Uterus (tissue), 4 donors: ENCODE results near the gene SHROOM2. TPM values are rescaled to one million over a fixed set of nuclear protein-coding genes. Genes with fewer than 3 reads are reported as not detected.

ENCODE experiments used
- DNase-seq, 2 donors: peaks; one replicate each; pipeline ENCODE4 v3.0.0-alpha.2; 2019 to 2020
- H3K27ac ChIP-seq, 2 donors: fragments of 200-600 bp; sonication (generic); 1 replicate in 1 of 2; 2 replicates in 1 of 2; pipeline ENCODE4 v1.5.1; 2016 to 2018
- H3K27me3 ChIP-seq, 2 donors: fragments of 200-600 bp; sonication (generic); one replicate each; pipeline ENCODE4 v1.5.1; 2018 to 2019; ENCODE audit warnings: control low read depth in 1 of 2
- H3K36me3 ChIP-seq, 2 donors: fragments of 200-600 bp; sonication (generic); one replicate each; pipeline ENCODE4 v1.5.1; 2019; ENCODE audit warnings: control low read depth in 1 of 2
- H3K4me1 ChIP-seq, 2 donors: fragments of 200-600 bp; sonication (generic); one replicate each; pipeline ENCODE4 v1.5.1; 2018 to 2019; ENCODE audit warnings: control low read depth in 1 of 2
- H3K4me3 ChIP-seq, 2 donors: fragments of 200-600 bp; sonication (generic); 1 replicate in 1 of 2; 2 replicates in 1 of 2; pipeline ENCODE4 v1.5.1; 2018 to 2019; ENCODE audit warnings: mild to moderate bottlenecking in 1 of 2
- H3K9me3 ChIP-seq, 2 donors: fragments of 200-600 bp; sonication (generic); one replicate each; pipeline ENCODE4 v1.5.1; 2019; ENCODE audit warnings: control low read depth in 1 of 2
- POLR2A ChIP-seq, 2 donors: fragments of 450-650 bp; IDR thresholded peaks; one replicate each; pipeline ENCODE4 v1.6.1; 2016; ENCODE audit warnings: antibody characterized with exemption in 2 of 2, mild to moderate bottlenecking in 1 of 2, moderate library complexity in 1 of 2
- intact Hi-C: fragments of 100-400 bp; cut with DNase I; formaldehyde crosslinking; loops from one replicate; pipeline ENCODE4 v1.15.1; 2023; ENCODE audit warnings: low total_unique reads
- total RNA-seq, 4 donors: library from RNA; depleted of rRNA in 3 of 4; stranded (reverse); fragments of >200 nt in 3 of 4; gene quantifications; one replicate each; pipeline versions ENCODE4 v1.1.0 to v1.2.4, GENCODE V29; 2014 to 2023
- TF ChIP-seq, protein P1 (sequence below), 4 experiments: fragments of 200-600 bp in 2 of 4; fragments of 450-650 bp in 2 of 4; sonication (generic) in 2 of 4; IDR thresholded peaks; one replicate each; pipeline ENCODE4 v1.5.1; 2016 to 2019; ENCODE audit warnings: antibody characterized with exemption in 4 of 4, mild to moderate bottlenecking in 2 of 4, moderate library complexity in 1 of 4
- donor health status: DM: yes; HTN: yes; CAD: no.

SHROOM2 gene
- total RNA-seq, 4 donors from 2014 or later: 3.5 to 8.7 (median 4.8) TPM

DNA sequence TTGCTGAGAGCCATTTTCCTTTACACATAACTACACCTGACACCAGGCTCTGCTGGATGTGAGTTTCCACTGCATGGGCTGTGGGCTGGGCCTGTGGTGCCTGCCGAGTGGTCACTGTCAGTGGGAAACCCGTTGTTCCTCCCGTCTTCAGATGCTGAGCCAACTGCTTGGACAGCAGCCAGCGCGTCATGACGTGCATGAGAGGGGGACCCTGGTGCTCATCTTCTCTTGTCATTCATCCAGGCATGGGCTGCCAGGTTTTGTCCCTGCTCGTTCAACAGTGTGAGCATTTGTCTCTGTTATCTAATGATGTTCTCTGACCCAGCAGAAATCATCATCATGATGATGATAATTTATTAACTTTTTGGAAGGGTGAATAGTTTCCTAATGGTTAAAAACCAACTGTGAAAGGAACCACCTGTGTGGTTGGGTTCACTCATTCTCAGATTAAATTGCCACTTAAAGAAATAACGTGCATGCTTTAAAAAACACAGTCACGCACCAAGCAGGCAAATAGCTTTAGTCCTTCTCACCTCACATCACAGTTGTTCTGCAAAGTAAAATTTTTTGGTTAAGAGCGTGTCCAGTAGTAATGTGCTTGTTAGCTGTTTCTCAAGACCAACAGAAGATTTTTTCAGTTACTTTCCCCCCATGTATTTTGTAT lies 161.0 kb downstream of the SHROOM2 start:
- no peak for DNase-seq
- intact Hi-C loops: no loop called here

DNA sequence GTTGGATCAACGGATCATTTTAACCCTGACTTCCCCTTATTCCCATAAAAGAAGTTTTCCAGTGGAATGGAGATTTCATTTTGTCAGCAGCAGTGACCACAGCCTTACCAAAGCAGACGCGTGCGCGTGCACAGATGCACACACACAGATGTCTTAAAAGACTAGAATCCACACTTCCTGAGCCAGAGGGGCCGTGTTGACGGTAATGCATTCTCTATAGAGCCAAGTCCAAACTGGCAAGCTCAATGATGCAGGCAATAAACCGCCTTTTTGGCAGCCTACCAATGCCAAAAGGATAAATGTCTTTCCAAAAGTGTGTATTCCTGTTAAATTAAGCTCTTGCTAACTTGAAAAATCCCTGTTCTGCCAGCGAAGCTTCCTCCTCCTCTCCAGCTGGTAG lies 162.2 kb downstream of the SHROOM2 start:
- intact Hi-C loops: no loop called here
- Histone ChIP-seq H3K27ac (no peak overlapping the region), H3K4me1 (no peaks in the 10 kb centered on the region), H3K36me3 (no peaks in the 10 kb centered on the region), H3K27me3 (no peaks in the 10 kb centered on the region), H3K9me3 (peaks cover 0 to 6% of the 10 kb centered on the region in 2 donors), H3K4me3 (no peak overlapping the region)
- TF ChIP-seq, protein P1, sequence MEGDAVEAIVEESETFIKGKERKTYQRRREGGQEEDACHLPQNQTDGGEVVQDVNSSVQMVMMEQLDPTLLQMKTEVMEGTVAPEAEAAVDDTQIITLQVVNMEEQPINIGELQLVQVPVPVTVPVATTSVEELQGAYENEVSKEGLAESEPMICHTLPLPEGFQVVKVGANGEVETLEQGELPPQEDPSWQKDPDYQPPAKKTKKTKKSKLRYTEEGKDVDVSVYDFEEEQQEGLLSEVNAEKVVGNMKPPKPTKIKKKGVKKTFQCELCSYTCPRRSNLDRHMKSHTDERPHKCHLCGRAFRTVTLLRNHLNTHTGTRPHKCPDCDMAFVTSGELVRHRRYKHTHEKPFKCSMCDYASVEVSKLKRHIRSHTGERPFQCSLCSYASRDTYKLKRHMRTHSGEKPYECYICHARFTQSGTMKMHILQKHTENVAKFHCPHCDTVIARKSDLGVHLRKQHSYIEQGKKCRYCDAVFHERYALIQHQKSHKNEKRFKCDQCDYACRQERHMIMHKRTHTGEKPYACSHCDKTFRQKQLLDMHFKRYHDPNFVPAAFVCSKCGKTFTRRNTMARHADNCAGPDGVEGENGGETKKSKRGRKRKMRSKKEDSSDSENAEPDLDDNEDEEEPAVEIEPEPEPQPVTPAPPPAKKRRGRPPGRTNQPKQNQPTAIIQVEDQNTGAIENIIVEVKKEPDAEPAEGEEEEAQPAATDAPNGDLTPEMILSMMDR (IDR thresholded peaks at IDR 0.05): no peak
- no peak for TF ChIP-seq POLR2A (IDR thresholded peaks at IDR 0.05)
- no peak for DNase-seq

More for the DNA sequence above, 161.0 kb downstream of the SHROOM2 start:
- no peaks in the 10 kb centered on the region for H3K9me3 ChIP-seq
- TF ChIP-seq, protein P1 (IDR thresholded peaks at IDR 0.05): no peak
- no peak for TF ChIP-seq POLR2A (IDR thresholded peaks at IDR 0.05)
- no peak overlapping the region for H3K27ac ChIP-seq
- no peaks in the 10 kb centered on the region for H3K4me1 ChIP-seq
- H3K27me3 ChIP-seq: no peaks in the 10 kb centered on the region
- no peak overlapping the region for H3K4me3 ChIP-seq
- no peaks in the 10 kb centered on the region for H3K36me3 ChIP-seq

DNA sequence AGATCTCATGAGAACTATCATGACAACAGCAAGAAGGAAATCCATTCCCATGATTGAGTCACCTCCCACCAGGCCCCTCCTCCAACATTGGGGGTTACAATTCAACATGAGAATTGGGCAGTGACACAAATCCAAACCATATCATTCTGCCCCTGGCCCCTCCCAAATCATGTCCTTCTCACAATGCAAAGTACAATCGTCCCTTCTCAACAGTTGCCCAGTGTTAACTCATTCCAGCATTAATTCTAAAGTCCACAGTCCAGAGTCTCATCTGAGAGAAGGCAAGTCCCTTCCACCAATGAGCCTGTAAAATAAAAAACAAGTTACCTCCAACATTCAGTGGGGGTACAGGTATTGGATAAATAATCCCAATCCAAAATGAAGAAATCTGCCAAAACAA lies 166.1 kb downstream of the SHROOM2 start:
- H3K27ac ChIP-seq: no peak overlapping the region
- DNase-seq: no peak
- no peak overlapping the region for H3K4me3 ChIP-seq
- H3K36me3 ChIP-seq: no peaks in the 10 kb centered on the region
- no peaks in the 10 kb centered on the region for H3K27me3 ChIP-seq
- TF ChIP-seq, protein P1 (IDR thresholded peaks at IDR 0.05): no peak
- no peak for TF ChIP-seq POLR2A (IDR thresholded peaks at IDR 0.05)
- H3K4me1 ChIP-seq: no peaks in the 10 kb centered on the region
- intact Hi-C loops: no loop called here
- H3K9me3 ChIP-seq: peaks cover 0 to 7% of the 10 kb centered on the region in 2 donors

DNA sequence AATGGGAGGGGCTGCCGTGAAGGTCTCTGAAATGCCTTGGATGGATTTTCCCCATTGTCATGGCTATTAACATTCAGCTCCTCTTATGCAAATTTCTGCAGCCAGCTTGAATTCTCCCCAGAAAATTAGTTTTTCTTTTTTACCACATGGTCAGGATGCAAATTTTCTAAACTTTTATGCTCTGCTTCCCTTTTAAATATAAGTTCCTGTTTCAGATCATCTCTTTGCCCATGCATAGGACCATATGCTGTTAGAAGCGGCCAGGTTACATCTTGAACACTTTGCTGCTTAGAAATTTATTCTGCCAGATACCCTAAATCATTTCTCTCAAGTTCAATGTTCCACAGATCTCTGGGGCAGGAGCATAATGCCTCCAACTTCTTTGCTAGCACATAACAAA lies 167.2 kb downstream of the SHROOM2 start:
- intact Hi-C loops: no loop called here
- DNase-seq: no peak

DNA sequence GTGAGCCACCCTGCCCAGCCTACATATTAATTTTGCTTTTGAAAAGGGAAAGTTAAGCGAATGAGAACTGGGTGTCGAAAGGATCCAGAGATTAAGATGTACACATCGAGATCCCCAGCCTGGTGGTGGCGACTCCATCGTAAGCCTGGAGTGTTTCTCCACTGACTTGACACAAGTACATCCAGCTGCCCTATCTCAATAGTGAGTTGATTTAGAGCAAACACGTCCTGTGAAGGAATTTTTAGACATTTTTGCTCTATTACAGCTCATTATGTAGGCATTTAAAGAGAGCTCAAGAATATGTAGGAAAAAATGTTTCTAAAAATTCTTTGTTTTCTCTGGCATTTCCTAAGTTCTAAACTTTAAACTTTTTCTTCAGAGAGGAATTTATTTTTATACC lies 169.3 kb downstream of the SHROOM2 start:
- intact Hi-C loops: no loop called here
- Histone ChIP-seq H3K4me1 (no peaks in the 10 kb centered on the region), H3K36me3 (no peaks in the 10 kb centered on the region), H3K27ac (no peak overlapping the region), H3K9me3 (peaks cover 0 to 7% of the 10 kb centered on the region in 2 donors), H3K27me3 (no peaks in the 10 kb centered on the region), H3K4me3 (no peak overlapping the region)
- TF ChIP-seq, protein P1 (IDR thresholded peaks at IDR 0.05): no peak
- no peak for TF ChIP-seq POLR2A (IDR thresholded peaks at IDR 0.05)
- DNase-seq: no peak

More for the DNA sequence above, 167.2 kb downstream of the SHROOM2 start:
- no peak overlapping the region for H3K4me3 ChIP-seq
- no peak overlapping the region for H3K27ac ChIP-seq
- no peaks in the 10 kb centered on the region for H3K36me3 ChIP-seq
- TF ChIP-seq, protein P1 (IDR thresholded peaks at IDR 0.05): no peak
- TF ChIP-seq POLR2A (IDR thresholded peaks at IDR 0.05): no peak
- H3K9me3 ChIP-seq: peaks cover 0 to 7% of the 10 kb centered on the region in 2 donors
- H3K4me1 ChIP-seq: no peaks in the 10 kb centered on the region
- no peaks in the 10 kb centered on the region for H3K27me3 ChIP-seq
